Activated naive CD8-positive, alpha-beta T cell treated with anti-CD3 and anti-CD28 coated beads, Interleukin-2, amount 10 ng/mL, durations not matched to agents 7 days and 5 days (primary cell): ENCODE measurements around the gene MAGEA11. TPM values are rescaled to one million over a fixed set of nuclear protein-coding genes. Genes with fewer than 3 reads are reported as not detected.
"Not testable (repeated sequence)": the region's sequence is repeated elsewhere in the genome, so short reads cannot be mapped to it uniquely, and the experiment has no call there.

Experiments
- ATAC-seq: fragments of 150-1000 bp; cut with Tn5 transposase; one replicate; pipeline ENCODE4 v1.10.0; 2021; ENCODE audit warnings: low read depth, moderate library complexity
- POLR2A ChIA-PET: fragments of 350-600 bp; sonication (Branson Sonifier 250); formaldehyde crosslinking; loops from one replicate; lab custom pipeline; 2021; ENCODE audit warnings: antibody characterized with exemption; lab: Charles Lee
- DNase-seq: peaks from one replicate; pipeline ENCODE4 v3.0.0; 2021
- H3K27ac Mint-ChIP-seq: one replicate; pipeline ENCODE4 v1.8.0; 2022; ENCODE audit warnings: mild to moderate bottlenecking, mixed read lengths
- H3K27me3 Mint-ChIP-seq: one replicate; pipeline ENCODE4 v1.8.0; 2022; ENCODE audit warnings: mild to moderate bottlenecking, moderate library complexity, mixed read lengths
- H3K36me3 Mint-ChIP-seq: one replicate; pipeline ENCODE4 v1.8.0; 2021; ENCODE audit warnings: mild to moderate bottlenecking, mixed read lengths
- H3K4me1 Mint-ChIP-seq: one replicate; pipeline ENCODE4 v1.8.0; 2021; ENCODE audit warnings: mixed read lengths
- H3K4me3 Mint-ChIP-seq: one replicate; pipeline ENCODE4 v1.8.0; 2022; ENCODE audit warnings: mild to moderate bottlenecking, moderate library complexity, mixed read lengths
- H3K9me3 Mint-ChIP-seq: one replicate; pipeline ENCODE4 v1.8.0; 2021; ENCODE audit warnings: mixed read lengths
- total RNA-seq, 2 experiments: library from RNA; stranded (reverse); gene quantifications; one replicate each; pipeline ENCODE4 v1.2.3, GENCODE V29; 2021

MAGEA11 gene
- total RNA-seq, 2 experiments from 2014 or later = not detected

DNA sequence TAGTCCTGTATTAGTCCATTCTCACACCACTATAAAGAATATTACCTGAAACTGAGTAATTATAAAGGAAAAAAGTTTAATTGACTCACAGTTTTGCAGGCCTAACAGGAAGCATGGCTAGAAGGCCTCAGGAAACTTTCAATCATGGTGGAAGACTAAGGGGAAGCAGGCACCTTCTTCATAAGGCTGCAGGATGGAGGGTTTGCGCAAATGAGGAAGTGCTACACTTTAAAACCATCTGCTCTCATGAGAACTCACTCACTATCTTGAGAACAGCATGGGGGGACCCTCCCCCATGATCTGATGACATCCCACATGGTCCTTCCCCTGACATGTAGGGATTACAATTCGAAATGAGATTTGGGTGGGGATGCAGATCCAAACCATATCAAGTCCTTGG, 12.1 kb upstream of the MAGEA11 start:
- Mint-ChIP-seq H3K9me3 (no peaks in the 10 kb centered on the region), H3K27ac (no peak overlapping the region), H3K4me1 (no peaks in the 10 kb centered on the region), H3K27me3 (no peaks in the 10 kb centered on the region), H3K36me3 (no peaks in the 10 kb centered on the region), H3K4me3 (no peak overlapping the region)
- no peak for DNase-seq
- POLR2A ChIA-PET = no interaction called here
- no peak for ATAC-seq

DNA sequence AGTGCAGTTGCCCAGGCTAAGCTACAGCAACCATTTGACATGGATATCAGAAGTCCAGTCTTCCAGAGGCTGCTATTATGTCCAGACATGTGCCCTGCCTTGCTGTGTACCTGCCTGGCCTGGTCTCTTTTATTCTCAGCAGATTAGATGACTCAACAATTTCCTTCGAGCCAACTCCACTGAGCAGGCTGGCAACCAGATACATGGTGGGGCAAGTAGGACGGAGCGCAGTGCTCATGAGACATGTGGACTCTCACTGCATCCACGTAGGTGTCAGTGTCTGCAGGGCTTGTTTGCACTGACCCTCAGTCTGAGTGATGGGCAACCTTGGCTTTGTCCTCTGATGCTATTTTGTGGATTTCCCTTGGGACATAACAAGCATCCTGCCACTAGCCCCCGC, 7.2 kb upstream of the MAGEA11 start:
- ATAC-seq (no peak), DNase-seq (no peak)
- H3K4me3 Mint-ChIP-seq = no peak overlapping the region
- no peaks in the 10 kb centered on the region for H3K4me1 Mint-ChIP-seq
- POLR2A ChIA-PET = no interaction called here
- no peak overlapping the region for H3K27ac Mint-ChIP-seq
- H3K36me3 Mint-ChIP-seq = no peaks in the 10 kb centered on the region
- H3K9me3 Mint-ChIP-seq = no peaks in the 10 kb centered on the region
- no peaks in the 10 kb centered on the region for H3K27me3 Mint-ChIP-seq

DNA sequence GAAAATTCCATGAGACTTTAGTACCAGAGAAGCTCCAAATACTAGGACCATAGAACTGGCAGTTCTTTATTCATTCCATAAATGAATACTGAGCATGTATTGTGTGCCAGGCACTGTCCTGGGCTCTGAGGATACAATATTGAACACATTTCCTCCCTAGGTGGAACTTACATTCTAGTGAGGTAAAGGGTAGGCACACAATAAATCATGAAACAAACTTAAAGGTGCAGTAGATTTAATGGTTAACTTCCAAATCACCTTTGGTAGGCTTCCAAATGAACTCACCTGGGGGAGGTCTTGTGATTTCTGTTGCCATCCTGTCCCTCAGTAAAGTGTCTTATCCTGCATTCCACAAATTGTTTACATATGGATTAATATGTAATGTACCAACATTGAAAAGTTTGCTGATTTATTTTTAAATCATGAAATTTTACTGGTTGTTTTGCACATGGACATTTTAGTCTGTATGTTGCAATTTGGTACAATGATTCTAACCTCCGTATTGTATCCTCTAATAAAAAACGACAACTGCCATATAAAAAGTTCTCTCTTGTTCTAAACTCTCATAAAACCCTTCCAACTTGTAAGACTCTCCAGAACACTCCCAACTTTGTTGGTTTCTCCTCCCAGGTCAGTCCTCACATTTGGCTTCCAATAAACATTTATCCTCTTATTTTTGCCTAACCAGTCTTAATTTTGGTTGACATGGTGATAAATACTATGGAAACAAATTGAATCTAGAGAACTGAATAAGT, 4.5 kb upstream of the MAGEA11 start:
- ATAC-seq (no peak), DNase-seq (no peak)
- no peaks in the 10 kb centered on the region for H3K9me3 Mint-ChIP-seq
- no peak overlapping the region for H3K4me3 Mint-ChIP-seq
- no peaks in the 10 kb centered on the region for H3K4me1 Mint-ChIP-seq
- no peaks in the 10 kb centered on the region for H3K36me3 Mint-ChIP-seq
- no peak overlapping the region for H3K27ac Mint-ChIP-seq
- peaks cover 3% of the 10 kb centered on the region for H3K27me3 Mint-ChIP-seq
- POLR2A ChIA-PET = no interaction called here

DNA sequence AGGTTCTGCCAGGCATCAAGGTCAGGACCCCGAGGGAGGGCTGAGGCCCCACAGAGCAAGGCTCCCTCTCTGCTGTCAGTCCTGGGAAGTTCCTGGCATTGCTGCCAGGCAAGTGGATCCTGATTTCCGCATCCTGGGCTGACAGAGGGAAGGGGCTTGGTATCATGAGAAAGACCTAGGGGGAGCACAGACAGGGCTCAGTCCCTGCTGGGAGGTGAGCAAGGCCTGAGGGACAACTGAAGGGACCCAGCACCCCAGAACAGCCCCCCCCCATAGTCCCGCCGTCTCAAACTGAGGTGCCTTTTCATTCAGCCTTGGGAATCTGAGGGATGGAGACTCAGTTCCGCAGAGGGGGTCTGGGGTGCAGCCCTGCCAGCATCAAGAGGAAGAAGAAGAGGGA, 971 bp downstream of the MAGEA11 start:
- Mint-ChIP-seq H3K36me3 (no peaks in the 10 kb centered on the region), H3K27ac (no peak overlapping the region), H3K4me3 (no peak overlapping the region), H3K4me1 (no peaks in the 10 kb centered on the region), H3K9me3 (no peaks in the 10 kb centered on the region), H3K27me3 (peaks cover 3% of the 10 kb centered on the region)
- POLR2A ChIA-PET = no interaction called here
- DNase-seq = no peak
- ATAC-seq = no peak

DNA sequence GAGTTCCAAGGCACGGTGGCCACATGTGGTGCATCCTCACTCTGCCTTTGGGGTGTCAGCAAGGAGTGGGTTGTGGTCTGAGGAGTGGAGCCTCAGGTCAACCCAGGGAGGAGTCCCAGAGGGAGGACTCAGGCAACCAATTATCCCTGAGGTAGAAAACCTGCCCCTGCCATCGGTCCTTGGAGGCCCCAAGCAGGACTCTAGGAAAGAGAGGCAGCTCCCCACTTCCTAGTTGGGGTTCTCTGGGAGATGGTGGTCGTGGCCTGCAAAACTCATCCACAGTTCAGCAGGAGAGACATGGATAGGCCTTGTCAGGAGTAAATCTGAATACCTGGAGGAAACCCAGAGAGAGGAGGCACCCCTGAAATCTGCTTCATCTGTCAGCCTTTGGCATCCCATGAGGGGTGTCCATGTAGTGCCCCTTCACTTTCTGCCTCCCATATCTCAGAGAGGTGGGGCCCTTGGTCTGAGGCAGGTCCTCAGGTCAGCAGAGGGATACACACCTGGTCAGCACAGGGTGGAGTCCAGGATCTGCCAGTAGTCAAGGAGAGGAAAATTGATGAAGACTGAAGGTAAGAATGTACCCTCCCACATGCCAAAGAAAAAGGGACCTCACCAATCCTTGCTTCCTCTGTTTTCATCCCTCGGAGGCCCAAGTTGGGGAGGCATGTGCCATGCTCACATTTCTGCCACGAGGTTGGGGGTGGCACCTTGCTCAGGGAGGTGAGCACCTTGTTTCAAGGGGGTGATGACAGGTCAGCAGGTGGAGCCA, 1.6 kb downstream of the MAGEA11 start:
- no peak for DNase-seq
- Mint-ChIP-seq H3K27me3 (peaks cover 3% of the 10 kb centered on the region), H3K9me3 (no peaks in the 10 kb centered on the region), H3K4me3 (no peak overlapping the region), H3K4me1 (no peaks in the 10 kb centered on the region), H3K27ac (no peak overlapping the region), H3K36me3 (no peaks in the 10 kb centered on the region)
- ATAC-seq = no peak
- POLR2A ChIA-PET = no interaction called here

DNA sequence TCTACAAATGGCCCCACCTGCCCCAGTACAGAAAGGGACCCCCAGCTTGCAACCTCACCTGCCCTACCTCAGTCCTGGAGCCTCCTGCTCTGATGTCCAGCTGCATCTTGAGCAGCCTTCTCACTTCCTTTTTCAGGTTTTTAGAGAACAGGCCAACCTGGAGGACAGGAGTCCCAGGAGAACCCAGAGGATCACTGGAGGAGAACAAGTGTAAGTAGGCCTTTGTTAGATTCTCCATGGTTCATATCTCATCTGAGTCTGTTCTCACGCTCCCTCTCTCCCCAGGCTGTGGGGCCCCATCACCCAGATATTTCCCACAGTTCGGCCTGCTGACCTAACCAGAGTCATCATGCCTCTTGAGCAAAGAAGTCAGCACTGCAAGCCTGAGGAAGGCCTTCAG, 3.6 kb downstream of the MAGEA11 start:
- Mint-ChIP-seq H3K27me3 (peaks cover 6% of the 10 kb centered on the region), H3K4me1 (no peaks in the 10 kb centered on the region), H3K9me3 (no peaks in the 10 kb centered on the region), H3K4me3 (no peak overlapping the region), H3K27ac (no peak overlapping the region), H3K36me3 (no peaks in the 10 kb centered on the region)
- DNase-seq (no peak), ATAC-seq (no peak)
- POLR2A ChIA-PET = no interaction called here

DNA sequence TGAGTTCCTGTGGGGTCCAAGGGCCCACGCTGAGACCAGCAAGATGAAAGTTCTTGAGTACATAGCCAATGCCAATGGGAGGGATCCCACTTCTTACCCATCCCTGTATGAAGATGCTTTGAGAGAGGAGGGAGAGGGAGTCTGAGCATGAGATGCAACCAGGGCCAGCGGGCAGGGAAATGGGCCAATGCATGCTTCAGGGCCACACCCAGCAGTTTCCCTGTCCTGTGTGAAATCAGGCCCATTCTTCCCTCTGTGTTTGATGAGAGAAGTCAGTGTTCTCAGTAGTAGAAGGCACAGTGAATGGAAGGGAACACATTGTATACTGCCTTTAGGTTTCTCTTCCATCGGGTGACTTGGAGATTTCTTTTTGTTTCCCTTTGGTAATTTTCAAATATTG, 4.8 kb downstream of the MAGEA11 start:
- Mint-ChIP-seq H3K27ac (no peak overlapping the region), H3K36me3 (no peaks in the 10 kb centered on the region), H3K9me3 (no peaks in the 10 kb centered on the region), H3K27me3 (peaks cover 4% of the 10 kb centered on the region), H3K4me3 (no peak overlapping the region), H3K4me1 (no peaks in the 10 kb centered on the region)
- no peak for DNase-seq
- POLR2A ChIA-PET = no interaction called here
- ATAC-seq = no peak

DNA sequence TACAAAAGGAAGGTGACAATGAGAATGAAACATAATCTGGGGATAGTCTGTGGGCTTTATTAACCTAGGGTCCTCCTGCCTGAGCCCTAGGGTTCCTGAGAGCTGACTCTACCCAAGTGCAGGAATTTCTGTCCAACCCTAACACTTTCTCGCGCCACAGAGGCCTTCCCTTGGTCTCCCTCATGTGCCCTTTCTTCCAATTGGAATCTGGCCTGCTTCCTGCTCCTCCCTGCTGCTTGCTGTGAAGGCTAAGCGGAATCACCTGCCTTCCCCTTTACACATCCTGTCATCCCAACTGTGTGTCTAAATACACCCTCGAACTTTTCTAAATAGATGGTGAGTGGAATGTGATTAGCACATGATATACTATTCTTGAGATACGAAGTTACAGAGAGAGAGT, 5.9 kb downstream of the MAGEA11 start:
- H3K27ac Mint-ChIP-seq = no peak overlapping the region
- no peak for ATAC-seq

DNA sequence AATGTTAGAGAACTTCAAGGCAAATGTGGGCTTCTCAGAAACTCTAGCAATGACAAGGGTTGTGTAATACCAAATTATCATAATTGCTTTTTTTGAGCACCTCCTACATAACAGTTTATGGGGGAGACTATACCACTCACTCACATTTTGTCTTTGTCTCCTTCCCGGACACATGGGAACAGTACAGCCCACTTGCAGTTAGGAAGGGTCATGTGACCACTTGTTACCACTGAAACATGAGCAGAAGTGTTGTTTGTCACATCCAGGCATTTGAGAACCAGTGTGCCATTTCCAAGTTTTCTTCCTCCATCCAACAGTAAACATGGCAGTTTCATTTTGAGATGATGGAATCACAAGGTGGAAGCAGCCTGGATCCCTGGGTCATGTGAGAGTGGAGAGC, 6.9 kb downstream of the MAGEA11 start:
- POLR2A ChIA-PET = no interaction called here
- Mint-ChIP-seq H3K36me3 (no peaks in the 10 kb centered on the region), H3K27ac (no peak overlapping the region), H3K9me3 (no peaks in the 10 kb centered on the region), H3K4me1 (no peaks in the 10 kb centered on the region), H3K27me3 (peaks cover 4% of the 10 kb centered on the region), H3K4me3 (no peak overlapping the region)
- DNase-seq (no peak), ATAC-seq (no peak)

More for the DNA sequence above, 5.9 kb downstream of the MAGEA11 start:
- Mint-ChIP-seq H3K4me3 (no peak overlapping the region), H3K9me3 (no peaks in the 10 kb centered on the region), H3K36me3 (no peaks in the 10 kb centered on the region), H3K27me3 (peaks cover 4% of the 10 kb centered on the region), H3K4me1 (no peaks in the 10 kb centered on the region)
- POLR2A ChIA-PET = no interaction called here
- DNase-seq = no peak

DNA sequence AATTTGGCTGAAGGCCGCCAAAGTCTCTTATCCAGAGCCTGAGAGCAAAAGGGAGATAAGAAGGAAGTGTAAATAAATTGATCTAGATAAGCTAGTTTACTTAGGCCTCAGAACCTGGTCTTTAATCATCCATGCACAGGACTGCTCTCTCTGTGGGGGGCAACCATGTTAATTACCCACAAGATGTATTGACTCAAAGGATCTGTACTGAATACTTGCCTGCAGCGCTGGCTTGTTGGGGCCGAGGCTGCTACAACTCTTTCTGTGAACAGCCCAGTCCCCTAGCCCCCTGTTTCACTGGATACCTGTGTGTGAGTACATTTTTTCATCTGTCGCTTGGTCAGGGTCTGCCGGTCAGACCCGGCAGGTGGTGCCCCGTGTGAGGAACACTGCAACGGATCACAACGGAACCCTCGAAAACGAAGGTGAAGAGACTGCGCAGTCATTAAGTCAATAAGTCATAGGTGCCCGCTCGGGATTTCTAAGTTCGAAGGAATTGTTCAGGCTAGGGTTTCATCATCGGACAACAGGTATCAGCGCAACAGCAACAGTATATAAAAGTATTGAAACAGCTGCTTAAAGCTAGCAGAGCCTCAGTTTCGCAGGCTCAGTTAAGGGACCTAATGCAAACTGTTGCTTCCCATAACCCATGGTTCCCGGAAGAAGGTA, 8.3 kb downstream of the MAGEA11 start:
- no peak for DNase-seq
- no peaks in the 10 kb centered on the region for H3K36me3 Mint-ChIP-seq
- H3K27me3 Mint-ChIP-seq = peaks cover 4% of the 10 kb centered on the region
- no peak overlapping the region for H3K4me3 Mint-ChIP-seq
- POLR2A ChIA-PET = no interaction called here
- no peak for ATAC-seq
- H3K27ac Mint-ChIP-seq = no peak overlapping the region
- no peaks in the 10 kb centered on the region for H3K9me3 Mint-ChIP-seq
- no peaks in the 10 kb centered on the region for H3K4me1 Mint-ChIP-seq

DNA sequence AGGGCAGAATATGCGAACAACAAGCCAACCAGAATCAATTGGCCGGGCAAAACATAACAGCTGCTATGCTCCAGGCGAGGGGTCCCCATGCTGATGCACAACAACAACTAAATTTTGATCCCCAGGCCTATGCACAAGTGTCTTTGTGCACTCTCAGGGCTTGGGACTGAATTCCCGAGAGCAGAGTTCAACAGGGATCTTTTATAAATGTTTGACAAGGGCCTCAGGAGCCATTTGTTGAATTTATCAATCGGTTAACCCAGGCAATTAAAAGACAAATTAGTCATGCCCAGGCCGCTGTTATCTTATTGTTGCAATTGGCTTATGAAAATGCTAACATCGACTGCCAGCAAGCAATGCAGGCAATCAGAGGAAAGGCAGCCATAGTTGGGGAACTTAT, 9.4 kb downstream of the MAGEA11 start:
- POLR2A ChIA-PET, H3K4me1 Mint-ChIP-seq, H3K4me3 Mint-ChIP-seq, H3K36me3 Mint-ChIP-seq, DNase-seq, H3K27ac Mint-ChIP-seq, H3K9me3 Mint-ChIP-seq, H3K27me3 Mint-ChIP-seq, ATAC-seq: not testable (repeated sequence)

DNA sequence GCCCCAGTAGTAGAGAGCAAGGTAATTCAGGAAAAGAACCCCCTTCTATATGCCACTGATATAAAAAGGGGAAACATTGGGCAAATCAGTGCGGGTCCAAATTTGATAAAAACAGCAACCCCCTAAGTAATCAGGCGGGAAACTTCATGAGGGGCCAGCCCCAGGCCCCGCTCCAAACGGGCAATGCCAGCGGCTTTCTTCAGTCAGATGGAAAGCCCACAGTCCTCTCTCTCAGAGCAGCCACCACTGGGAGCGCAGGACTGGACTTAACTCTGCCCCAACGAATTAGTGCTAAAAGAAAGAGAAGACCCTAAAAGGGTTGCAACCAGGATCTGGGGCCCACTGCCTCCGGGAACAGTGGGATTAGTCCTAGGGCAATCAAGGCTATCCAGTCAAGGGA, 9.9 kb downstream of the MAGEA11 start:
- H3K9me3 Mint-ChIP-seq = no peaks in the 10 kb centered on the region
- no peak overlapping the region for H3K27ac Mint-ChIP-seq
- H3K4me1 Mint-ChIP-seq = no peaks in the 10 kb centered on the region
- H3K4me3 Mint-ChIP-seq = no peak overlapping the region
- POLR2A ChIA-PET = no interaction called here
- H3K36me3 Mint-ChIP-seq = no peaks in the 10 kb centered on the region
- peaks cover 4% of the 10 kb centered on the region for H3K27me3 Mint-ChIP-seq
- DNase-seq (no peak), ATAC-seq (no peak)

DNA sequence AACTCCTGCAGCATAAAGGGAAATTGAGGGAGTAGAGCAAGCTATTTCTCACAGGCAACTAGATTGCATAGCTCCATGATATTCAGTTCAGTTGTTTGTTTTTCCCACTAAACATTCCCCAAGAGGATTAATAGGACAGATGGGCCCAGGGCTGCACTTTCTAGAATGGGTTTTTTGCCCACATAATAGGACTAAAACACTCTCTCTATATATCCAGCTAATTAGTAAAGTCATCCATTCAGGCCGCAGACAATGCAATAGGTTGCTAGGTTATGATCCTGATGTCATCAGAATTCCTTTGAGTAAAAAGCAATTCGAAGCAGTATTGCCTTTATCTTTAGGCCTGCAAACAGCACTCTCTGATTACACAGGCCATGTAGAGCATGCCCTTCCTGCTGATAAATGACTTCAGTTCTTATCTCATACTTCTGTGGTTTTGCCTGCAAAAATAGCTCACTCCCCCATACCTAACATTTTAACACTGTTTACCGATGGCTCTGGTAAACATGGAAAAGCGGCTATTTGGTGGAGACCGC, 11.8 kb downstream of the MAGEA11 start:
- POLR2A ChIA-PET, DNase-seq, H3K27ac Mint-ChIP-seq, H3K36me3 Mint-ChIP-seq, ATAC-seq, H3K4me1 Mint-ChIP-seq, H3K9me3 Mint-ChIP-seq, H3K4me3 Mint-ChIP-seq, H3K27me3 Mint-ChIP-seq: not testable (repeated sequence)
